GM21447 (cell line): ENCODE measurements around the gene PHLDB3.

Source experiments
- ATAC-seq: cut with Tn5 transposase; IDR thresholded peaks from one replicate; pipeline ENCODE4 v1.9.1; 2021; ENCODE audit not compliant: unreplicated experiment

Gene PHLDB3

GRCh38 chr19:43470288-43470687, 34.3 kb downstream of the PHLDB3 start:
- no peak for ATAC-seq

- ATAC-seq: no peak
Observed at GRCh38 chr19:43469160-43469480, 35.4 kb downstream of the PHLDB3 start.

- ATAC-seq: no peak
Observed at GRCh38 chr19:43468354-43469159, 36.0 kb downstream of the PHLDB3 start.

- ATAC-seq: no peak
Observed at GRCh38 chr19:43467730-43468129, 36.8 kb downstream of the PHLDB3 start.

GRCh38 chr19:43467276-43467675, 37.3 kb downstream of the PHLDB3 start:
- no peak for ATAC-seq

GRCh38 chr19:43466793-43467192, 37.8 kb downstream of the PHLDB3 start:
- no peak for ATAC-seq

- no peak for ATAC-seq
Observed at GRCh38 chr19:43465468-43466120, 39.0 kb downstream of the PHLDB3 start, which contains the start of gene LYPD3. TSS of gene LYPD3 (minus strand) at chr19:43465608. CDS start at chr19:43465571, 37 bp downstream.

GRCh38 chr19:43464134-43464775, 40.3 kb downstream of the PHLDB3 start:
- ATAC-seq: peak; percentile 51

GRCh38 chr19:43463381-43464133, 41.0 kb downstream of the PHLDB3 start:
- ATAC-seq: peak; percentile 82

GRCh38 chr19:43462785-43463380, 41.7 kb downstream of the PHLDB3 start:
- ATAC-seq: no peak

- no peak for ATAC-seq
Observed at GRCh38 chr19:43462383-43462782, 42.2 kb downstream of the PHLDB3 start.

GRCh38 chr19:43461303-43461702, 43.2 kb downstream of the PHLDB3 start:
- ATAC-seq: no peak

GRCh38 chr19:43460362-43461016, 44.1 kb downstream of the PHLDB3 start:
- ATAC-seq: no peak

- no peak for ATAC-seq
Observed at GRCh38 chr19:43457809-43458208, 46.7 kb downstream of the PHLDB3 start.

GRCh38 chr19:43455321-43456113, 49.0 kb downstream of the PHLDB3 start:
- ATAC-seq: no peak

- no peak for ATAC-seq
Observed at GRCh38 chr19:43454031-43454430, 50.5 kb downstream of the PHLDB3 start.

GRCh38 chr19:43452582-43452981, 52.0 kb downstream of the PHLDB3 start:
- ATAC-seq: no peak

GRCh38 chr19:43450545-43450997, 54.0 kb downstream of the PHLDB3 start:
- ATAC-seq: no peak

GRCh38 chr19:43447655-43448054, 56.9 kb downstream of the PHLDB3 start:
- ATAC-seq: no peak
